Karpas-422 (cell line): ENCODE results near the gene KCNK6. TPM values are rescaled to one million over a fixed set of nuclear protein-coding genes. Genes with fewer than 3 reads are reported as not detected.

Source experiments
- DNase-seq: peaks from one replicate; pipeline ENCODE4 v3.0.0-alpha.2; 2015
- H2AFZ ChIP-seq: fragments of 200-600 bp; sonication (generic); 2 replicates; pipeline ENCODE4 v1.6.1; 2014; ENCODE audit warnings: antibody characterized with exemption, low read length, mixed read lengths
- H3K27ac ChIP-seq: fragments of 200-600 bp; sonication (generic); 2 replicates; pipeline ENCODE4 v1.5.1; 2014; ENCODE audit warnings: mild to moderate bottlenecking, low read length, moderate library complexity
- H3K27me3 ChIP-seq: fragments of 200-600 bp; sonication (generic); 2 replicates; pipeline ENCODE4 v1.6.1; 2014; ENCODE audit warnings: low read length, mixed read lengths
- H3K36me3 ChIP-seq: fragments of 200-600 bp; sonication (generic); 2 replicates; pipeline ENCODE4 v1.6.1; 2014; ENCODE audit warnings: low read length, mixed read lengths; ENCODE audit not compliant: insufficient read depth
- H3K4me1 ChIP-seq: fragments of 200-600 bp; sonication (generic); 2 replicates; pipeline ENCODE4 v1.6.1; 2014; ENCODE audit warnings: mild to moderate bottlenecking, low read length, mixed read lengths
- H3K4me2 ChIP-seq: fragments of 200-600 bp; sonication (generic); 2 replicates; pipeline ENCODE4 v1.6.1; 2014; ENCODE audit warnings: low read length, low read depth, mild to moderate bottlenecking; ENCODE audit not compliant: poor library complexity, severe bottlenecking
- H3K4me3 ChIP-seq: fragments of 200-600 bp; sonication (generic); 2 replicates; pipeline ENCODE4 v1.5.1; 2014; ENCODE audit warnings: mild to moderate bottlenecking, antibody characterized with exemption, low read length, mixed read lengths
- H3K79me2 ChIP-seq: fragments of 200-600 bp; sonication (generic); 2 replicates; pipeline ENCODE4 v1.6.1; 2014; ENCODE audit warnings: mild to moderate bottlenecking, low read length, mixed read lengths
- H3K9ac ChIP-seq: fragments of 200-600 bp; sonication (generic); 2 replicates; pipeline ENCODE4 v1.6.0; 2014; ENCODE audit warnings: low read length
- H3K9me2 ChIP-seq: fragments of 200-600 bp; sonication (generic), shearing (Covaris generic); replicated peaks from 2 replicates; pipeline ENCODE4 v1.6.0; 2014; ENCODE audit warnings: mild to moderate bottlenecking, low read length, moderate library complexity; ENCODE audit not compliant: insufficient read depth
- H3K9me3 ChIP-seq: fragments of 300-700, 200-600 bp; sonication (generic); 2 replicates; pipeline ENCODE4 v1.6.1; 2014; ENCODE audit warnings: low read length, mixed read lengths
- H4K20me1 ChIP-seq: fragments of 200-600 bp; sonication (generic); 2 replicates; pipeline ENCODE4 v1.6.1; 2014; ENCODE audit warnings: mild to moderate bottlenecking, antibody characterized with exemption, low read length, low read depth; ENCODE audit not compliant: insufficient read depth
- total RNA-seq: library from RNA; depleted of rRNA; stranded (reverse); fragments of >200 nt; shearing (Covaris generic); gene quantifications from 2 replicates; pipeline ENCODE4 v1.2.3, GENCODE V29; 2014; ENCODE audit warnings: low replicate concordance

The KCNK6 gene
- total RNA-seq, 1 experiment from 2014 or later: not detected

DNA sequence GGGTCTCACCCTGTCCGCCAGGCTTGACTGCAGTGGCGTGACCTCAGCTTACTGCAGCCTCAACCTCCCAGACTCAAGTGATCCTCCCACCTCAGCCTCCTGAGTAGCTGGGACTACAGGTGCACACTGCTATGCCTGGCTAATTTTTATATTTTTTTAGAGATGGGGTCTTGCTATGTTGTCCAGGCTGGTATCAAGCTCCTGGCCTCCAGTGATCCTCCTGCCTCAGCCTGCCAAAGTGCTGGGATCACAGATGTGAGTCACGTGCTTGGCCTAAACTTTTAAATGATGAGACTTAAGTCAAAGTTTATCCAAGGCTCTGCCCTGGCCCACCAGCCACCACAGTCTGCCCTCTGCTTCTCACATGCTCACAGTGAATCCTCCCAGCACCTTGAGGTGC, 13.4 kb upstream of the KCNK6 start:
- no peak overlapping the region for H3K27ac ChIP-seq
- H3K79me2 ChIP-seq: peaks cover 7% of the 10 kb centered on the region; the same call in 1 of the 2 replicates
- no peak overlapping the region for H3K9ac ChIP-seq
- DNase-seq: no peak
- no peak overlapping the region for H3K4me3 ChIP-seq
- no peaks in the 10 kb centered on the region for H4K20me1 ChIP-seq
- H3K27me3 ChIP-seq: no peaks in the 10 kb centered on the region
- no peaks in the 10 kb centered on the region for H3K9me3 ChIP-seq
- H3K9me2 ChIP-seq: no peaks in the 10 kb centered on the region
- H3K4me1 ChIP-seq: no peaks in the 10 kb centered on the region
- H2AFZ ChIP-seq: no peak overlapping the region
- H3K36me3 ChIP-seq: no peaks in the 10 kb centered on the region
- H3K4me2 ChIP-seq: no peak overlapping the region

DNA sequence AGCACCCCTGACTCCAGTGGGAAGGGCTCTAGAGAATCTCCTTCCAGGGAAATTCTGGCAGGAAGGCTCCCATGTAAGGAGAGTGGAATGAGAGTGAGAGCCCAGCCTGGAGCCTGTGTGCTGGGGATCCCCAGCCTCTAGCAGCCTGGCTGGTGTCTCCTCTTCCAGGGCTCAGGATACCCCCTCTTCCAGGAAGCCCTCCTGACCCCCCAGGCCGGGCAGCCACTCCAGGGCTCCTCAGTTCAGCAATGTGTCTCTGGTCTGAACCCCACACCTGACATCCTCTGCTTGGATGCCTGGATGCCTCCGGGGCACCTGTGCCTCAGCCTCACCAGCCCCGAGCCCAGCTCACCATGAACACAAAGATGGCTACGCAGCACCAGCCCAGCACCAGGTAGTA, 12.6 kb upstream of the KCNK6 start:
- H3K36me3 ChIP-seq: no peaks in the 10 kb centered on the region
- no peaks in the 10 kb centered on the region for H3K9me2 ChIP-seq
- H3K9ac ChIP-seq: no peak overlapping the region
- H3K4me3 ChIP-seq: no peak overlapping the region
- no peaks in the 10 kb centered on the region for H3K4me1 ChIP-seq
- no peak for DNase-seq
- H3K79me2 ChIP-seq: peaks cover 11% of the 10 kb centered on the region; the same call in 1 of the 2 replicates
- no peak overlapping the region for H2AFZ ChIP-seq
- H4K20me1 ChIP-seq: no peaks in the 10 kb centered on the region
- H3K27ac ChIP-seq: no peak overlapping the region
- no peaks in the 10 kb centered on the region for H3K9me3 ChIP-seq
- H3K27me3 ChIP-seq: no peaks in the 10 kb centered on the region
- H3K4me2 ChIP-seq: no peak overlapping the region

DNA sequence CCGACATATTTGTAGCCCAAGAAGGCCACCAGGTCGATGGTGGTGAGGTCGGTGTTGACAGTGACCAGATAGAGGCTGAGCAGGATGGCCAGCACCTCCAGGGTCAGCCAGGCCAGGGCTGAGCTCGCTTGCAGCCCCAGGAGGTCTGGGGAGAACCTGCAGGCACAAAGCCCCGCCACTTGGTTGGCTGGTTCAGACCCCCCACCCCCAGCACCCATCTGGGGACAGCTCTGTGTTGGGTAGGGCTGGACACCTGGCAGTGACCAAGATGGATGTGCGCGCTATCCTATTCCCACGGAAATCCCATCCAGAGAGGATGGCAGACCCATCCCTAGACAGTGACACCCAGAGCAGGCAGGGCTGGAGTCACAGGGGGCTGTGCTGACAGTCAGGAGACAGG, 12.0 kb upstream of the KCNK6 start:
- H3K9me3 ChIP-seq: no peaks in the 10 kb centered on the region
- H2AFZ ChIP-seq: no peak overlapping the region
- no peaks in the 10 kb centered on the region for H3K36me3 ChIP-seq
- no peaks in the 10 kb centered on the region for H3K4me1 ChIP-seq
- H3K9me2 ChIP-seq: no peaks in the 10 kb centered on the region
- no peak overlapping the region for H3K4me2 ChIP-seq
- H3K27ac ChIP-seq: no peak overlapping the region
- no peaks in the 10 kb centered on the region for H3K27me3 ChIP-seq
- no peak for DNase-seq
- no peak overlapping the region for H3K4me3 ChIP-seq
- peaks cover 11% of the 10 kb centered on the region; the same call in 1 of the 2 replicates for H3K79me2 ChIP-seq
- no peaks in the 10 kb centered on the region for H4K20me1 ChIP-seq
- H3K9ac ChIP-seq: no peak overlapping the region

DNA sequence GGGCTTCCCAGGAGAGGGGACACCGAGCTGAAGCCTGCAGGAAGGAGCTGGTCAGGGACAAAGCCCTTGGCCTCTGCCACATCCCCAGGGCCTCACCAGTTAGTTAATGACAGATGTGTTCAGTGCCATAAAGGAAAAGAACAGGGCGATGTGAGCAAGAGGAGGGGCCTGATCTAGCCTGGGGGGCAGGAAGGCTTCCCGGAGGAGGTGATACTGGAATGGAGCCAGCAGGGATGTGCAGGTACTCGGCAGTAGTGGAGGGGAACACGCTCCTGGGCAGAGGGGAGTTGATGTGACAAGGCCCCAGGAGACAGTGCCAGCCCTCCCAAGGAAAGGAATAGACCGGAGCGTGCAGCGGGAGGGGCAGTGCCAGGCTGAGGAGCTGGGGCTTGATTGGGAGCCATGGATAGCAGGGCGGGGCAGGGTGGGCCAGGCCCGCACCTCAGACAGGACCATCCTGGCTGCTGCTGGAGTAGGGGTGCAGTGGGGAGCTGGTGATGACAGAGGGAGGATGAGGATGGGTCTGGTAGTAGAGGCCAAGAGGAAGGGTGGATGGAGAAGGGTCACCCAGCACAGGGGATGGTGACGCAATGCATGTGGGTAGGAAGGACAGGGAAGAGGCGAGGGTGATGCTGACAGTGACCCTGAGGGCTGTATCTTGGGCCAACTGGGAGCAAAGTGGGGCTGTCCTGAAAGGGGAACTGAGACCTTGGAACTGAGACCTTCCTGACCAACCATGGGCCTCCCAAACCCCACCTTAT, 11.5 kb upstream of the KCNK6 start:
- no peaks in the 10 kb centered on the region for H3K9me3 ChIP-seq
- H3K4me3 ChIP-seq: no peak overlapping the region
- no peak overlapping the region for H3K4me2 ChIP-seq
- peaks cover 11% of the 10 kb centered on the region; the same call in 1 of the 2 replicates for H3K79me2 ChIP-seq
- H2AFZ ChIP-seq: no peak overlapping the region
- H3K4me1 ChIP-seq: no peaks in the 10 kb centered on the region
- no peaks in the 10 kb centered on the region for H3K27me3 ChIP-seq
- no peak overlapping the region for H3K27ac ChIP-seq
- no peak for DNase-seq
- no peaks in the 10 kb centered on the region for H3K9me2 ChIP-seq
- no peak overlapping the region for H3K9ac ChIP-seq
- no peaks in the 10 kb centered on the region for H4K20me1 ChIP-seq
- no peaks in the 10 kb centered on the region for H3K36me3 ChIP-seq

DNA sequence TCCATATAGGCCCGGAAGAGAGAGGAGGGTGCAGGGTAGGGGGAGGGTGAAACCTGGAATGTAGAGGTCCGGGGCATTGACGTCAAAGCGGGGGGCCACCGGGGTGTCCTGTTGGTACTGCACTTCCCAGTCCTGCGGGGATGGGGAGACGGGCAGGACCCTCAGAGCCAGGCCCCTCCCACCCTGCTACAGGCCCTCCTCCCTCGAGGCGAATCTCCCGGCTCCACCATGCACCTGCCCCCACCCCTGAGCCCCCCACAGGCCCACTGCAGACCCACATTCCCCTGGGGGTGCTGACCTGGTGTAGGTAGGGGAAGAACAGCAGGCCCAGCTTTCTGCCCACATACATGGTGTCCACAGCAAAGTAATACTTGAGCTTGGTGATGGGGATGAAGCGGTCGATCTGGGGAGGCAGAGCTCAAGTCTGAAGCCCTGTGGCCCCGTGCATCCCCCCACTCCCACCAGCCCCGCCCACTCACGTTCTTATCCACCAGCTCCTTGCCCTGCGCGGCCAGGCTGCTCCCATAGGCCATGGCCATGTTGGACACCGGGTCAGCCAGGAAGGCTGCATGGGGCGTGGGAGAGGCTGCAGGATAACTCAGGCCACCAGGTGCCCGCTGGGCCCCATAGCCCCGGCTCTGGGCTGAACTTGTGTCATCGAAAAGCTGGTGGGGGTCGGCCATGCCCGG, 10.6 kb upstream of the KCNK6 start:
- DNase-seq: no peak
- Histone ChIP-seq H3K27ac (no peak overlapping the region), H3K4me2 (no peak overlapping the region), H3K9me2 (no peaks in the 10 kb centered on the region), H3K4me3 (no peak overlapping the region), H3K4me1 (no peaks in the 10 kb centered on the region), H3K27me3 (no peaks in the 10 kb centered on the region), H3K79me2 (peaks cover 16% of the 10 kb centered on the region; the same call in 1 of the 2 replicates), H3K9me3 (no peaks in the 10 kb centered on the region), H3K36me3 (no peaks in the 10 kb centered on the region), H3K9ac (no peak overlapping the region), H4K20me1 (no peaks in the 10 kb centered on the region), H2AFZ (no peak overlapping the region)

DNA sequence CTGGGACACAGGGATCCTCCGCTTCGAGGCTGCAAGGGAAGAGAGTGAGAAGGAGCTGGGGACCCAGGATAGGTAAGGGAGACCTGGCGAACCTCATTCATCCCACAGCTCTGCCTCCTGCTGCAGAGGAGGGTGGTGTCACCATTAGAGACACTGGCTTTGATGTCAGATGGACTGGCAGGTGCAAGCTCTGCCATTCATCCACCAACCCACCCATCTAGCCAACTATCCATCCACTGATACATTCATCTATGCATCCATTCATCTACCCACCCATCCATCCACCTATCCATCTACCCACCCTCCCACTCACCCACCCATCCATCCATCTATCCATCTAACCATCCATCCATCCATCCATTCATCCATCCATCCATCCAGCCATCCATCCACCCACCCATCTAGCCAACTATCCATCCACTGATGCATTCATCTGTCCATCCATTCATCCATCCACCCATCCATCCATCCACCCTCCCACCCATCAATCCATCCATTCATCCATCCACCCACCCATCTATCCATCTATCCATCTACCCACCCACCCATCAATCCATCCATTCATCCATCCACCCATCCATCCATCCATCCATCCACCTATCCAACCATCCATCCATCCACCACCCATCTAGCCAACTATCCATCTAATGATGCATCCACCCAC, 9.9 kb upstream of the KCNK6 start:
- H3K79me2 ChIP-seq: peaks cover 18% of the 10 kb centered on the region
- no peaks in the 10 kb centered on the region for H3K9me3 ChIP-seq
- H3K4me1 ChIP-seq: peaks cover 2% of the 10 kb centered on the region
- no peak overlapping the region for H3K4me2 ChIP-seq
- H3K27me3 ChIP-seq: no peaks in the 10 kb centered on the region
- no peak for DNase-seq
- H3K9me2 ChIP-seq: no peaks in the 10 kb centered on the region
- no peak overlapping the region for H3K4me3 ChIP-seq
- H3K9ac ChIP-seq: no peak overlapping the region
- H2AFZ ChIP-seq: no peak overlapping the region
- no peaks in the 10 kb centered on the region for H4K20me1 ChIP-seq
- H3K36me3 ChIP-seq: no peaks in the 10 kb centered on the region
- H3K27ac ChIP-seq: no peak overlapping the region

DNA sequence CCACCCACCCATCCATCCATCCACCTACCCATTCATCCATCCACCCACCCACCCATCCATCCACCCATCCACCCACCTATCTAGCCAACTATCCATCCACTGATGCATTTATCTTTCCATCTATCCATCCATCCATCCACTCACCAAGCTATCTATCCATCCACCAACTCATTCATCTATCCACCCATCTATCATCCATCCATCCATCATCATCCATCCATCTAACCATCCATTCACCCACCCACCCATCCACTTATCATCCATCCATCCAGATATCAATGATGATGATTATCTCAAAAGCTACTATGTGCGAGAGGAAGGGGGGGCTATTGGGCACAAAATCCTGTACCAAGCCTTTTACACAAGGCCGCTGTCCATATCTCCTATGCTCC, 9.4 kb upstream of the KCNK6 start:
- Histone ChIP-seq H3K4me2 (no peak overlapping the region), H3K9ac (no peak overlapping the region), H3K79me2 (peaks cover 24% of the 10 kb centered on the region)

DNA sequence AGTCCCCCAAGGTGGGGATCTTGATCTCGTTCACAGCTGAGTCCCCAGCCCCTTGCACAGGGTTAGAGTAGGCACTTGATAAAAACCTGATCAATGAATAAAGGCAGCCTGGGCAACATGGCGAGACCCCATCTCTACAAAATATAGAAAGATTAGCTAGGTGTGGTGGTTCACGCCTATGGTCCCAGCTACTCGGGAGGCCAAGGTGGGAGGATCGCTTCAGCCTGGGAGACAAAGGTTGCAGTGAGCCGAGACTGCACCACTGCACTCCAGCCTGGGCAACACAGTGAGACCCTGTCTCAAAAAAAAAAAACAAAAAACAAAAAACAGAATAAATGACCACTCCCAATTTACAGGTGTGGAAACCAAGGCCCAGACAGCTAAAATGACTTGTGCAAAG, 8.7 kb upstream of the KCNK6 start:
- no peak overlapping the region for H2AFZ ChIP-seq

More for the DNA sequence above, 9.4 kb upstream of the KCNK6 start:
- no peak for DNase-seq
- Histone ChIP-seq H3K9me2 (no peaks in the 10 kb centered on the region), H3K9me3 (no peaks in the 10 kb centered on the region), H3K36me3 (no peaks in the 10 kb centered on the region), H2AFZ (no peak overlapping the region), H3K4me3 (no peak overlapping the region), H3K4me1 (peaks cover 8% of the 10 kb centered on the region), H3K27me3 (no peaks in the 10 kb centered on the region), H3K27ac (no peak overlapping the region), H4K20me1 (no peaks in the 10 kb centered on the region)

More for the DNA sequence above, 8.7 kb upstream of the KCNK6 start:
- no peak overlapping the region for H3K27ac ChIP-seq
- no peak overlapping the region for H3K9ac ChIP-seq
- H3K9me2 ChIP-seq: no peaks in the 10 kb centered on the region
- H3K36me3 ChIP-seq: no peaks in the 10 kb centered on the region
- peaks cover 27% of the 10 kb centered on the region for H3K79me2 ChIP-seq
- H3K4me1 ChIP-seq: peaks cover 9% of the 10 kb centered on the region
- no peak for DNase-seq
- no peaks in the 10 kb centered on the region for H3K9me3 ChIP-seq
- H3K27me3 ChIP-seq: no peaks in the 10 kb centered on the region
- no peaks in the 10 kb centered on the region for H4K20me1 ChIP-seq
- H3K4me3 ChIP-seq: no peak overlapping the region
- no peak overlapping the region for H3K4me2 ChIP-seq
